ENCODE results near the gene NKAIN2.

NKAIN2 gene

DNA sequence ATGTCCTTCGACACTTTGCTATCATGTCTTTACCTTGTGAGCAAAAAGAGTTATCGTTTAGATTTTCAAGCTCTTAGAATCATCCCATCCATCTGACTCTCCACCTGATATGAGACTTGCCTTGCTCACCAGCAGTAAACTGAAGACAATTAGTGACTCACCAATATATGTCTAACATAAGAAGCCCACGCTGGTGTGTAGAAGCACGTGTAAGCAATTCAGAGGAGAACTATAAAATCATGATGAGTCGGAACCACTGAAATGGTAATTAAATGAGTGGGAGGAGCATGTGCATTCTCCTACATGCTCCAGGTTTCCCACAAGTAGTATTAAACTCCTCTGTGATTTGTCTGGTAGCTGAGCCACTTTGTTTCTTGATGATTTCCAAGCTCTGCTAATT is 977.0 kb downstream of the NKAIN2 start:
- TF ChIP-seq, protein P1, sequence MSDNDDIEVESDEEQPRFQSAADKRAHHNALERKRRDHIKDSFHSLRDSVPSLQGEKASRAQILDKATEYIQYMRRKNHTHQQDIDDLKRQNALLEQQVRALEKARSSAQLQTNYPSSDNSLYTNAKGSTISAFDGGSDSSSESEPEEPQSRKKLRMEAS (IDR thresholded peaks at IDR 0.05; ENCODE audit: low read depth, low read length): no peak
- TF ChIP-seq MYC (IDR thresholded peaks at IDR 0.05; ENCODE audit: low read depth, low read length) (no peak), POLR2A (IDR thresholded peaks at IDR 0.05; ENCODE audit: extremely low read depth, insufficient read length) (no peak)
- TF ChIP-seq, protein P2, sequence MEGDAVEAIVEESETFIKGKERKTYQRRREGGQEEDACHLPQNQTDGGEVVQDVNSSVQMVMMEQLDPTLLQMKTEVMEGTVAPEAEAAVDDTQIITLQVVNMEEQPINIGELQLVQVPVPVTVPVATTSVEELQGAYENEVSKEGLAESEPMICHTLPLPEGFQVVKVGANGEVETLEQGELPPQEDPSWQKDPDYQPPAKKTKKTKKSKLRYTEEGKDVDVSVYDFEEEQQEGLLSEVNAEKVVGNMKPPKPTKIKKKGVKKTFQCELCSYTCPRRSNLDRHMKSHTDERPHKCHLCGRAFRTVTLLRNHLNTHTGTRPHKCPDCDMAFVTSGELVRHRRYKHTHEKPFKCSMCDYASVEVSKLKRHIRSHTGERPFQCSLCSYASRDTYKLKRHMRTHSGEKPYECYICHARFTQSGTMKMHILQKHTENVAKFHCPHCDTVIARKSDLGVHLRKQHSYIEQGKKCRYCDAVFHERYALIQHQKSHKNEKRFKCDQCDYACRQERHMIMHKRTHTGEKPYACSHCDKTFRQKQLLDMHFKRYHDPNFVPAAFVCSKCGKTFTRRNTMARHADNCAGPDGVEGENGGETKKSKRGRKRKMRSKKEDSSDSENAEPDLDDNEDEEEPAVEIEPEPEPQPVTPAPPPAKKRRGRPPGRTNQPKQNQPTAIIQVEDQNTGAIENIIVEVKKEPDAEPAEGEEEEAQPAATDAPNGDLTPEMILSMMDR (IDR thresholded peaks at IDR 0.05; ENCODE audit: low read depth, low read length): no peak
- no peak for DNase-seq (ENCODE audit: low read depth)
- H3K4me3 ChIP-seq (ENCODE audit: low read depth, low read length): no peak overlapping the region

DNA sequence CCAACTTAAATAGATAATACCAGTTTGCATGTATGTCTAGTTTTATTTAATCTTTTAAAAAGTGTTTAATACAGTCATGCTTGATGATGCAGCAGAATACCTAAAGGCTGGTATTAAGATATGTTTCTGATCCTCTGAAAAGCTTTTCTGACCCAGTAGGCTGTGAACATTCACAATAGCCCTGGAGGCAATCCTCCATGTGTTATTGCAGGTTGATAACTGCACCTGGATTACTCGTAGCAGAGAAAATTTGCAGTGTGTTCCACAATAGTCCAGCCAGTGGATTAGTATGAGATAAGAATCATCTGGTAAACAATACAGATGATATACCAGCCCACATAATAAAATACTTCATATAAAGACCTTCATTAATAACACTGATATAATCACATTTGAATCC is 979.7 kb downstream of the NKAIN2 start:
- TF ChIP-seq, protein P2 (IDR thresholded peaks at IDR 0.05; ENCODE audit: low read depth, low read length): no peak
- TF ChIP-seq, protein P1 (IDR thresholded peaks at IDR 0.05; ENCODE audit: low read depth, low read length): no peak
- no peak for TF ChIP-seq POLR2A (IDR thresholded peaks at IDR 0.05; ENCODE audit: extremely low read depth, insufficient read length)
- no peak for TF ChIP-seq MYC (IDR thresholded peaks at IDR 0.05; ENCODE audit: low read depth, low read length)
- DNase-seq (ENCODE audit: low read depth): no peak
- no peak overlapping the region for H3K4me3 ChIP-seq (ENCODE audit: low read depth, low read length)

DNA sequence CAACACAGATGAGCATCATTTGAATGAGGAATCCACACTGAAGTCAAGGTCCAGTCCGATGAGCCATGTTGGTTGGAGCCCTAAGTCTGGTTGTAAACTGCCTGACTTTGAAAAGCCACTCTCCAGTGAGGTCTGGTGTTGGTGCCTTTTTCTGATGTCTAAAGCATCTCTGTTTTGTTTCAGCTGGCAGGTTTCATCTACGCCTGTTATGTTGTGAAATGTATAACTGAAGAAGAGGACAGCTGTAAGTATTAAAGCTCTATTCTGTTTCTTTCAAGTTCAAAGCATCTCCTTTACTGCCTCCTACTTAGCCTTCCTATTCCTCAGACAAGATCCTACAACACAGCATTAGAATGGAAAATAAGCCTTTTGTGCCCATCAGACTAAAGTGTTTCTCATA is 987.5 kb downstream of the NKAIN2 start:
- TF ChIP-seq, protein P2 (IDR thresholded peaks at IDR 0.05; ENCODE audit: low read depth, low read length): no peak
- TF ChIP-seq, protein P1 (IDR thresholded peaks at IDR 0.05; ENCODE audit: low read depth, low read length): no peak
- TF ChIP-seq MYC (IDR thresholded peaks at IDR 0.05; ENCODE audit: low read depth, low read length): no peak
- TF ChIP-seq POLR2A (IDR thresholded peaks at IDR 0.05; ENCODE audit: extremely low read depth, insufficient read length): no peak
- no peak for DNase-seq (ENCODE audit: low read depth)
- H3K4me3 ChIP-seq (ENCODE audit: low read depth, low read length): no peak overlapping the region

DNA sequence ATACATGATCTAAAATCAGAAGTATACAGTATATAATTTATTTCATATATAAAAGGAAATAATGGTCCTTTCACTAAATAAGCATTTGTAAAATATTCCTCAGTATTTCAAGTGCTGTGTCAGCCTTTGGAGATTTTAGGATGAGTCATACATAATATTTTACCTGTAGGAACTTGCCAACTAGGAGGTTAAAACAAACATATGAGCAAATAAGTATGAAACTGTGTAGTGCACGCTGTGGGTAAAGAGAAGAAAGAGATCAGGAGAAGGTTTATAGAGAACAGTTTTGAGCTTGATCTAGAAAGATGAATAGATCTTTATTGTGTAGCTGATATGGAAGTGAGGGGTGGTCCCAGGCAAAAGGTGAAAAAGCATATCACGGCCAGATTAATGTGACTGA is 988.7 kb downstream of the NKAIN2 start:
- TF ChIP-seq, protein P2 (IDR thresholded peaks at IDR 0.05; ENCODE audit: low read depth, low read length): no peak
- TF ChIP-seq, protein P1 (IDR thresholded peaks at IDR 0.05; ENCODE audit: low read depth, low read length): no peak
- TF ChIP-seq POLR2A (IDR thresholded peaks at IDR 0.05; ENCODE audit: extremely low read depth, insufficient read length) (no peak), MYC (IDR thresholded peaks at IDR 0.05; ENCODE audit: low read depth, low read length) (no peak)
- H3K4me3 ChIP-seq (ENCODE audit: low read depth, low read length): no peak overlapping the region
- DNase-seq (ENCODE audit: low read depth): no peak

DNA sequence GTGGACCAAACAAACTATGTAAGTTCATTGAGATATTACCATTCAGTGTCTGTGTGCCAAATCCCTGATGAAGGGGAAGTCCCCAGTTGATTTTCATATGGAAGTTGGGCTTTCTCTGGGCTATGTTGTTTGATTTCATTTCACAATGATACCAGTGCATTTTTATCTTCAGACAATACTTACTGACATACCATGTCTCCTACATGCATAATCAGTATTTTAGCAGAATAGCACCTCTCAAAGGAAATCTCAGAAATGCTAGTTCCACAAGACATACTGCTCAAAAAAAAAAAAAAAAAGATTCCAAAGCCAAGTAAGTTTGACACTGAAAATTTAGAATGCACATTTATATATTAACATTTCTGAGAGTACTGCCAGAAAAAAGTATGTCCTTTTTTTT is 989.7 kb downstream of the NKAIN2 start:
- no peak for DNase-seq (ENCODE audit: low read depth)
- H3K4me3 ChIP-seq (ENCODE audit: low read depth, low read length): no peak overlapping the region
- no peak for TF ChIP-seq POLR2A (IDR thresholded peaks at IDR 0.05; ENCODE audit: extremely low read depth, insufficient read length)
- TF ChIP-seq, protein P2 (IDR thresholded peaks at IDR 0.05; ENCODE audit: low read depth, low read length): no peak
- no peak for TF ChIP-seq MYC (IDR thresholded peaks at IDR 0.05; ENCODE audit: low read depth, low read length)
- TF ChIP-seq, protein P1 (IDR thresholded peaks at IDR 0.05; ENCODE audit: low read depth, low read length): no peak
